Stimulated activated CD8-positive, alpha-beta memory T cell treated with anti-CD3 and anti-CD28 coated beads, Interleukin-7, amount 100 ng/mL, for 48 hours (primary cell): ENCODE measurements around the gene UIMC1.
"Not testable (repeated sequence)": the region's sequence is repeated elsewhere in the genome, so short reads cannot be mapped to it uniquely, and the experiment has no call there.

Experiments
- DNase-seq, 2 donors: peaks; one replicate each; pipeline ENCODE4 v3.0.0-alpha.2; 2020; ENCODE audit warnings: low read depth in 1 of 2; ENCODE audit errors: extremely low read depth in 1 of 2

Gene UIMC1

GRCh38 chr5:177010153-177010552 lies 3.6 kb upstream of the UIMC1 start:
- no peak for DNase-seq

- DNase-seq, result no peak
Measured at GRCh38 chr5:177008716-177009115, 2.1 kb upstream of the UIMC1 start.

GRCh38 chr5:177005619-177006264 lies 837 bp downstream of the UIMC1 start:
- peak in 1 of 2 donors; percentile 43 for DNase-seq

GRCh38 chr5:177004961-177005360 lies 1.6 kb downstream of the UIMC1 start:
- no peak for DNase-seq

- DNase-seq, result no peak
Measured at GRCh38 chr5:177003649-177004048, 2.9 kb downstream of the UIMC1 start.

- DNase-seq, result not testable (repeated sequence)
Measured at GRCh38 chr5:176999526-176999925, 7.1 kb downstream of the UIMC1 start.

GRCh38 chr5:176998828-176999227 lies 7.8 kb downstream of the UIMC1 start:
- DNase-seq, result no peak

GRCh38 chr5:176996780-176997179 lies 9.8 kb downstream of the UIMC1 start:
- DNase-seq, result no peak

GRCh38 chr5:176995896-176996767 lies 10.4 kb downstream of the UIMC1 start:
- DNase-seq, result no peak

- DNase-seq, result no peak
Measured at GRCh38 chr5:176995122-176995490, 11.5 kb downstream of the UIMC1 start.

GRCh38 chr5:176994460-176995121 lies 12.0 kb downstream of the UIMC1 start:
- no peak for DNase-seq

- DNase-seq, result not testable (repeated sequence)
Measured at GRCh38 chr5:176993081-176993480, 13.5 kb downstream of the UIMC1 start.

GRCh38 chr5:176987583-176987982 lies 19.0 kb downstream of the UIMC1 start:
- DNase-seq, result no peak

GRCh38 chr5:176986280-176986679 lies 20.3 kb downstream of the UIMC1 start:
- DNase-seq, result no peak

- no peak for DNase-seq
Measured at GRCh38 chr5:176985516-176985915, 21.1 kb downstream of the UIMC1 start.

GRCh38 chr5:176984176-176984575 lies 22.4 kb downstream of the UIMC1 start:
- not testable (repeated sequence) for DNase-seq

- DNase-seq, result not testable (repeated sequence)
Measured at GRCh38 chr5:176983593-176983992, 23.0 kb downstream of the UIMC1 start.

GRCh38 chr5:176983112-176983511 lies 23.5 kb downstream of the UIMC1 start:
- not testable (repeated sequence) for DNase-seq

GRCh38 chr5:176980818-176981217 lies 25.8 kb downstream of the UIMC1 start:
- no peak for DNase-seq

GRCh38 chr5:176979669-176980068 lies 26.9 kb downstream of the UIMC1 start:
- no peak for DNase-seq

- no peak for DNase-seq
Measured at GRCh38 chr5:176965633-176966032, 40.9 kb downstream of the UIMC1 start.

- DNase-seq, result no peak
Measured at GRCh38 chr5:176959051-176959450, 47.5 kb downstream of the UIMC1 start.
